RWPE2 (cell line): Measurements from ENCODE around the gene H6PD.

Experiments
- ATAC-seq: fragments of 200-7000 bp; cut with Tn5 transposase; 3 replicates; pipeline ENCODE4 v1.9.1; 2021; ENCODE audit warnings: low read depth
- DNase-seq: peaks from one replicate; pipeline ENCODE4 v3.0.0-alpha.2; 2020; ENCODE audit warnings: low spot score
- H3K27ac ChIP-seq: fragments of 450-650 bp; 2 replicates; pipeline ENCODE4 v1.5.1; 2017; ENCODE audit warnings: mild to moderate bottlenecking; ENCODE audit not compliant: poor library complexity, severe bottlenecking
- H3K27me3 ChIP-seq: fragments of 250-450 bp; sonication (Bioruptor Pico); 2 replicates; pipeline ENCODE4 v1.5.1; 2021; ENCODE audit warnings: mild to moderate bottlenecking, moderate library complexity; ENCODE audit not compliant: insufficient read depth, poor library complexity, severe bottlenecking
- H3K36me3 ChIP-seq: fragments of 250-450 bp; sonication (Bioruptor Pico); 2 replicates; pipeline ENCODE4 v1.5.1; 2020; ENCODE audit warnings: low read depth, mild to moderate bottlenecking, moderate library complexity
- H3K4me1 ChIP-seq: fragments of 250-450 bp; sonication (Bioruptor Pico); 2 replicates; pipeline ENCODE4 v1.5.1; 2021; ENCODE audit warnings: mild to moderate bottlenecking, moderate library complexity; ENCODE audit not compliant: insufficient read depth, poor library complexity, severe bottlenecking
- H3K4me3 ChIP-seq: fragments of 250-450 bp; sonication (Bioruptor Pico); 2 replicates; pipeline ENCODE4 v1.5.1; 2021; ENCODE audit warnings: mild to moderate bottlenecking, moderate library complexity; ENCODE audit not compliant: severe bottlenecking
- H3K9me3 ChIP-seq: fragments of 250-450 bp; sonication (Bioruptor Pico); 2 replicates; pipeline ENCODE4 v1.5.1; 2021; ENCODE audit warnings: mild to moderate bottlenecking, moderate library complexity; ENCODE audit not compliant: severe bottlenecking
- TF ChIP-seq, protein P1 (sequence below): fragments of 450-650 bp; IDR thresholded peaks from one replicate; pipeline ENCODE4 v1.5.1; 2017; ENCODE audit warnings: mild to moderate bottlenecking, moderate library complexity; ENCODE audit not compliant: poor library complexity, severe bottlenecking

Gene H6PD

DNA sequence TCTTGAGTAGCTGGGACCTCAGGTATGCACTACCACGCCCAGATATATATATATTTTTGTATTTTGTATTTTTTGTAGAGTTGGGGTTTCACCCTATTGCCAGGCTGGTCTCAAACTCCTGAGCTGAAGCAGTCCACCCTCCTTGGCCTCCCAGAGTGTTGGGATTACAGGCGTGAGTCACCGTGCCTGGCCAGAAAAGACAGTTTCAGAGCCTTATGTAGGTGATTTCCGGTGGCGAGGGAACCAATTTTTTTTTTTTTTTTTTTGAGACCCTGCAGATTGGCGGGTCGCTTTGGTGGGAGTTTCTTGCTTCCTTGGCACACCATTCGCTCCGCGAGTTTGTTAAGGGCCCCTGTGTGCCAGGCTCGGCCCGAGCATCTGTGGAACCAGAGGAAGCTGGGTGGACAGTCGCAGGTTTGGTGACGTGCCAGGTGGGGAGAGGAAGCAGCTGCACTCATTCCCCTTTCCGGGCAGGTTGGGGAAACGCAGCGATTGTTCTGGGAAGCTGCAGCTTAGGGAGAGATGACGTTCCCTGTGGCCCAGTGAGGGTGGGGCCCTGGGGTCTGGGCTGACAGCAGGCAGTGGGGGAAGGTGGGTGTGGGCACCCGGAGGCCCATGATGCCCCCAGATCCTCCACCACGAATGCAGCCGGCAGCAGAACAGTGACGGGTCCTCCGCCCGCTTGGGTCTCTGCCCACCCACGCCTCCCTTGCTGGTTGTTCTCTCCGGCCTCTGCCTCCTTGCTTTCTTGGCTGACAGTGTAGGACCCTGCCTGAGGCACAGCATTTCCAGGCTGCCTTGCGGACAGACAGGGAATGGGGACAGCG is 83.2 kb downstream of the H6PD start:
- TF ChIP-seq, protein P1, sequence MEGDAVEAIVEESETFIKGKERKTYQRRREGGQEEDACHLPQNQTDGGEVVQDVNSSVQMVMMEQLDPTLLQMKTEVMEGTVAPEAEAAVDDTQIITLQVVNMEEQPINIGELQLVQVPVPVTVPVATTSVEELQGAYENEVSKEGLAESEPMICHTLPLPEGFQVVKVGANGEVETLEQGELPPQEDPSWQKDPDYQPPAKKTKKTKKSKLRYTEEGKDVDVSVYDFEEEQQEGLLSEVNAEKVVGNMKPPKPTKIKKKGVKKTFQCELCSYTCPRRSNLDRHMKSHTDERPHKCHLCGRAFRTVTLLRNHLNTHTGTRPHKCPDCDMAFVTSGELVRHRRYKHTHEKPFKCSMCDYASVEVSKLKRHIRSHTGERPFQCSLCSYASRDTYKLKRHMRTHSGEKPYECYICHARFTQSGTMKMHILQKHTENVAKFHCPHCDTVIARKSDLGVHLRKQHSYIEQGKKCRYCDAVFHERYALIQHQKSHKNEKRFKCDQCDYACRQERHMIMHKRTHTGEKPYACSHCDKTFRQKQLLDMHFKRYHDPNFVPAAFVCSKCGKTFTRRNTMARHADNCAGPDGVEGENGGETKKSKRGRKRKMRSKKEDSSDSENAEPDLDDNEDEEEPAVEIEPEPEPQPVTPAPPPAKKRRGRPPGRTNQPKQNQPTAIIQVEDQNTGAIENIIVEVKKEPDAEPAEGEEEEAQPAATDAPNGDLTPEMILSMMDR = no peak
- peak; percentile 36; the same call in 1 of the 3 replicates for ATAC-seq
- H3K36me3 ChIP-seq = no peaks in the 10 kb centered on the region
- no peak overlapping the region for H3K4me3 ChIP-seq
- no peaks in the 10 kb centered on the region for H3K9me3 ChIP-seq
- no peak for DNase-seq
- H3K27me3 ChIP-seq = no peaks in the 10 kb centered on the region
- peak overlapping the region; percentile 56 for H3K27ac ChIP-seq
- H3K4me1 ChIP-seq = peaks cover 25% of the 10 kb centered on the region

DNA sequence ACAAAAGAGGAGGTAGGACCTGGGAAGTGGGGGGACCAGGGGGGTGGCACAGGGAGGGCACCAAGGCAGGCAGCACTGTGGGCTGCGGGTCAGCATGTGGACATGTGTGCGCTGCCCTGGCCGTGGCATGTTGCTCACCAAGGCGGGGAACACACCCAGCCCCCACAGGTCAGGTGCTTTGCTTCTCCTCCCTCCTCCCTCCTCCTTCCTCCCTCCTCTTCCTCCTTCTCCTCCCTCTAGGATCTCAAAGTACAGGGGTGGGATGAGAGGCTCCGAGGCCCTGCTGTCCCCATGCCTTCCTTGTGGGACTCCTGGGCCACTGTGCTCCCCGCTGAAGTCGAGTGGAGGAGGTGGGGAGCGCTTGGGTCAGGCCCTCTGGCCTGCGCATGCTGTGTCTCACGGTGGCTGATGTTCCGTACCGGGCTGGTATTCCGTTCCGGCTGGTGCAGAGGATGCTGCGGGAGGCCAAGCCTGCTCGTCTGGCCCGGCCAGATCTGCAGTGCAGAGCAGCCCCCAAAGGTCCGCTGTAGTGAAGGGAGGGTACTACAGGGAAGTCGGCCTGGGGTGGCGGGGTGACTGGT is 84.7 kb downstream of the H6PD start:
- no peaks in the 10 kb centered on the region for H3K9me3 ChIP-seq
- no peaks in the 10 kb centered on the region for H3K36me3 ChIP-seq
- no peak overlapping the region for H3K4me3 ChIP-seq
- peaks cover 25% of the 10 kb centered on the region for H3K4me1 ChIP-seq
- H3K27me3 ChIP-seq = no peaks in the 10 kb centered on the region
- DNase-seq (no peak), ATAC-seq (no peak)
- H3K27ac ChIP-seq = no peak overlapping the region
- TF ChIP-seq, protein P1 = no peak

DNA sequence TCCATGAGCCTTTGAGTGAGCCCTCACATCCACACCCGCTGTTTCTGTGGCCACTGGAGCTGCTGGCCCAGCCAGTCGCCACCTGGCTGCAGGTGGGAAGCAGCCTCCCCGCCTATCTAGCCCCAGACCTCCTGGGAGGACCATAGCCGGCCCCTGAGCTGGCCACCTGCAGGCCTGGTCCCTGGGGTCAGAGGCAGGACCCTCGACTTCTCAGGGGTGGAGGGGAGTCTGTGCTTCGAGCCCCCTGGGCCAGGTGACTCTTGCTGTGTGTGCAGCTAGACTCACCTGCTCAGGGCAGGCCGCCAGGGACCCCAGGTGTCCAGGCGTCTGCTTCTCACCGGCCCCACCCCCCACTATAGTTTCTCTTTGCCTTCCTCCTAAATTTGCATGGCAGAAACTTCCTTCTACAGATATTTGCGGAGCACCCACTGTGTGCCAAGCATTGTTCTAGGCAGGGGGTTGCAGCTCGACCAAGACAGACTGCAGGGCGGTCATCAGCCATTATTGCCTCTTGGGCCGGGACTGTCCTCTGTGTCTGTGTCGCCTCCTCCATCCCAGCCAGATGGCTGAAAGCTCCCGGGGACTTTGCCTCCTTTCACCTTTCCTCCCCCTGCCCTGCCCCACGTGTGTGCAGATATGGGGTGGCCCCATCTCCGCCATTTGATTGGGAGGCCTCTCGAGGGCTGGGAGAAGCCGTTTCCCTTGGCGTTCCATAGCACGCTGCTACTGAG is 85.4 kb downstream of the H6PD start:
- Histone ChIP-seq H3K4me1 (peaks cover 25% of the 10 kb centered on the region), H3K27ac (no peak overlapping the region), H3K27me3 (no peaks in the 10 kb centered on the region), H3K4me3 (no peak overlapping the region), H3K9me3 (no peaks in the 10 kb centered on the region), H3K36me3 (no peaks in the 10 kb centered on the region)
- DNase-seq (no peak), ATAC-seq (no peak)
- TF ChIP-seq, protein P1 = no peak
